Astrocyte (in vitro differentiated cells and primary cell): Measurements from ENCODE around the gene DDX4. TPM values are rescaled to one million over a fixed set of nuclear protein-coding genes. Genes with fewer than 3 reads are reported as not detected.

Experiments
- DNase-seq: peaks from one replicate; pipeline ENCODE4 v3.0.0-alpha.2; 2010; ENCODE audit warnings: low read depth
- FAIRE-seq: peaks from 2 replicates; lab custom pipeline; 2011; peaks lifted over from hg19 to GRCh38; lab: Jason Lieb, UNC
- H2AFZ ChIP-seq: 2 replicates; pipeline ENCODE4 v1.6.0; 2012; ENCODE audit warnings: low read depth, low read length, inconsistent platforms
- H3K27ac ChIP-seq: 2 replicates; pipeline ENCODE4 v1.5.1; 2011; ENCODE audit warnings: low read depth, low read length, inconsistent platforms
- H3K27me3 ChIP-seq: 2 replicates; pipeline ENCODE4 v1.6.0; 2011; ENCODE audit warnings: low read length, inconsistent platforms; ENCODE audit not compliant: insufficient read depth
- H3K36me3 ChIP-seq: 2 replicates; pipeline ENCODE4 v1.5.1; 2011; ENCODE audit warnings: low read length, inconsistent platforms; ENCODE audit not compliant: insufficient read depth
- H3K4me1 ChIP-seq: 2 replicates; pipeline ENCODE4 v1.5.1; 2011; ENCODE audit warnings: low read length, inconsistent platforms; ENCODE audit not compliant: insufficient read depth
- H3K4me2 ChIP-seq: 2 replicates; pipeline ENCODE4 v1.6.0; 2012; ENCODE audit warnings: low read length, inconsistent platforms
- H3K4me3 ChIP-seq: 2 replicates; pipeline ENCODE4 v1.5.1; 2011; ENCODE audit warnings: low read depth, mild to moderate bottlenecking, low read length, inconsistent platforms; ENCODE audit not compliant: insufficient read depth
- H3K79me2 ChIP-seq: 2 replicates; pipeline ENCODE4 v1.6.0; 2012; ENCODE audit warnings: mild to moderate bottlenecking, low read length, inconsistent platforms; ENCODE audit not compliant: insufficient read depth
- H3K9ac ChIP-seq: 2 replicates; pipeline ENCODE4 v1.6.0; 2012; ENCODE audit warnings: mild to moderate bottlenecking, low read length, inconsistent platforms
- H3K9me3 ChIP-seq: 2 replicates; pipeline ENCODE4 v1.5.1; 2012; ENCODE audit warnings: low read depth, mild to moderate bottlenecking, low read length, inconsistent platforms; ENCODE audit not compliant: insufficient read depth
- H4K20me1 ChIP-seq: 2 replicates; pipeline ENCODE4 v1.6.0; 2012; ENCODE audit warnings: low read length, inconsistent platforms; ENCODE audit not compliant: insufficient read depth
- H3K27ac Mint-ChIP-seq: one replicate; pipeline ENCODE4 v1.8.0; 2021; ENCODE audit warnings: mild to moderate bottlenecking, mixed read lengths; ENCODE audit not compliant: unreplicated experiment
- H3K27me3 Mint-ChIP-seq: one replicate; pipeline ENCODE4 v1.8.0; 2021; ENCODE audit warnings: low read depth, mixed read lengths; ENCODE audit not compliant: unreplicated experiment
- H3K36me3 Mint-ChIP-seq: one replicate; pipeline ENCODE4 v1.8.0; 2021; ENCODE audit warnings: low read depth, mixed read lengths; ENCODE audit not compliant: unreplicated experiment
- H3K4me1 Mint-ChIP-seq: one replicate; pipeline ENCODE4 v1.8.0; 2021; ENCODE audit warnings: low read depth, mixed read lengths; ENCODE audit not compliant: unreplicated experiment
- H3K4me3 Mint-ChIP-seq: one replicate; pipeline ENCODE4 v1.8.0; 2021; ENCODE audit warnings: mild to moderate bottlenecking, moderate library complexity, mixed read lengths; ENCODE audit not compliant: unreplicated experiment
- H3K9me3 Mint-ChIP-seq: one replicate; pipeline ENCODE4 v1.8.0; 2021; ENCODE audit warnings: mild to moderate bottlenecking, mixed read lengths; ENCODE audit not compliant: unreplicated experiment
- EZH2 ChIP-seq: IDR thresholded peaks from 2 replicates; pipeline ENCODE4 v1.6.1; 2012; ENCODE audit warnings: mild to moderate bottlenecking, low read length, inconsistent platforms; ENCODE audit not compliant: insufficient read depth
- total RNA-seq: library from RNA; stranded (reverse); gene quantifications from 2 replicates; pipeline ENCODE4 v1.2.1, GENCODE V29; 2021
- TF ChIP-seq, protein P1 (sequence below): IDR thresholded peaks from 2 replicates; pipeline ENCODE4 v1.5.1; 2011; ENCODE audit warnings: low read depth, mild to moderate bottlenecking, inconsistent platforms, low read length, moderate library complexity; ENCODE audit not compliant: insufficient read depth

The DDX4 gene
- total RNA-seq, 1 donor from 2014 or later: not detected

DNA sequence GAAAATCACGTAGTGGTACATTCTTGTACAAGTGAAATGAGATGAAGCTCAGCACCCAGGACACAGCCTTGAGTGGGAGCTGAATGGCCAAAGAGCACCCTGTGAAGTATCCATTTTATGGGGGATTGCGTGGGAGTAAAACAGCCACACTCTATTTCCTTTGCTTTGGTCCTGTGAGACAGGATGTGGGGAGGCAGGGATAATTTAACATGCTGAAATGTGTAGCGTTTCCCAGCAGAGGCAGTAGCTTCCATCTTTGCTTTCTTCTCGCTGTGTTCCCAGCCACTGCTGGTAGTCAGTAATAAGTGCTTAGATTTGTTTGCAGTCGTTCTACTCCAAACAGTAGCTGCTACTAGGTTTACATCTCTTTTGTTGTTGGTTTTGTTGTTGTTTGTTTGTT, 117.6 kb downstream of the DDX4 start:
- no peak for FAIRE-seq
- H2AFZ ChIP-seq: peak overlapping the region; percentile 19

DNA sequence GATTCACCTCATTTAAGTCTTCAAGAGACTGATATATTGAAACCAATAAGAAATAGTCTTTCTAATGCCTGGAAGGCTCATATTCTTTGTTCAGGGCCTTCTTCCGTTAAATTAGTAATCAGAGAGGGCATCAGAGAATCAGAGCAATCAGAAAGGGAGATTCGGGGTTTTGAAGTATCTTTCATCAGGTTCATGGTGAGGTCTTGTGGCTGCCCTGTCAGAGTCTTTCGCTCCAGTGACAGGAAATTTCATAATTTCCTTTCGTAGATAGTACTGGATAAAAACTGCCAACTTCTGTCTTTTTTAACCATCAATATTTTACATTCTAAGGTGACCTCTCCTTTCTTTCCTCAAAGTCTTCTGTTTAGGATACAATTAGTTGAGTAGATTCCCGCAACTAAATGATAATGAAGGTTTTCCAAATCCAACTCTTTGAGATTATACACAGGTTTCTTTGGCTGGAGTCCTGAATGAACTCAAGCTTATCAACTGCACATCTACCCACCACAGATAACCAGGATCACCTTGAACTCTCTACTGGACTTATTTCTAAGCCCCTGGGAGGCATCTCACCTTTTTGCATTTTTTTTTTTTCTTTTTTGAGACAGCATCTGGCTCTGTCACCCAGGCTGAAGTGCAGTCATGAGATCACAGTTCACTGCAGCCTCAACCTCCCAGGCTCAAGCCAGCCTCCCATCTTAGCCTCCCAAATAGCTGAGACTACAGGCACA, 118.8 kb downstream of the DDX4 start:
- H3K36me3 ChIP-seq: no peaks in the 10 kb centered on the region
- H2AFZ ChIP-seq: no peak overlapping the region
- no peak overlapping the region for H3K4me2 ChIP-seq
- Mint-ChIP-seq H3K9me3 (no peaks in the 10 kb centered on the region), H3K27me3 (no peaks in the 10 kb centered on the region), H3K4me3 (no peak overlapping the region), H3K36me3 (no peaks in the 10 kb centered on the region), H3K27ac (no peak overlapping the region), H3K4me1 (peaks cover 25% of the 10 kb centered on the region)
- H3K4me1 ChIP-seq: peaks cover 8% of the 10 kb centered on the region
- FAIRE-seq: no peak
- no peak overlapping the region for H3K4me3 ChIP-seq
- H3K9ac ChIP-seq: no peak overlapping the region
- no peak overlapping the region for H3K27ac ChIP-seq
- no peaks in the 10 kb centered on the region for H4K20me1 ChIP-seq
- no peaks in the 10 kb centered on the region for H3K27me3 ChIP-seq
- no peak for DNase-seq
- H3K9me3 ChIP-seq: no peaks in the 10 kb centered on the region
- TF ChIP-seq EZH2: no peak
- TF ChIP-seq, protein P1, sequence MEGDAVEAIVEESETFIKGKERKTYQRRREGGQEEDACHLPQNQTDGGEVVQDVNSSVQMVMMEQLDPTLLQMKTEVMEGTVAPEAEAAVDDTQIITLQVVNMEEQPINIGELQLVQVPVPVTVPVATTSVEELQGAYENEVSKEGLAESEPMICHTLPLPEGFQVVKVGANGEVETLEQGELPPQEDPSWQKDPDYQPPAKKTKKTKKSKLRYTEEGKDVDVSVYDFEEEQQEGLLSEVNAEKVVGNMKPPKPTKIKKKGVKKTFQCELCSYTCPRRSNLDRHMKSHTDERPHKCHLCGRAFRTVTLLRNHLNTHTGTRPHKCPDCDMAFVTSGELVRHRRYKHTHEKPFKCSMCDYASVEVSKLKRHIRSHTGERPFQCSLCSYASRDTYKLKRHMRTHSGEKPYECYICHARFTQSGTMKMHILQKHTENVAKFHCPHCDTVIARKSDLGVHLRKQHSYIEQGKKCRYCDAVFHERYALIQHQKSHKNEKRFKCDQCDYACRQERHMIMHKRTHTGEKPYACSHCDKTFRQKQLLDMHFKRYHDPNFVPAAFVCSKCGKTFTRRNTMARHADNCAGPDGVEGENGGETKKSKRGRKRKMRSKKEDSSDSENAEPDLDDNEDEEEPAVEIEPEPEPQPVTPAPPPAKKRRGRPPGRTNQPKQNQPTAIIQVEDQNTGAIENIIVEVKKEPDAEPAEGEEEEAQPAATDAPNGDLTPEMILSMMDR: no peak
- no peaks in the 10 kb centered on the region for H3K79me2 ChIP-seq

More for the DNA sequence above, 117.6 kb downstream of the DDX4 start:
- Histone ChIP-seq H4K20me1 (no peaks in the 10 kb centered on the region), H3K79me2 (no peaks in the 10 kb centered on the region), H3K4me2 (peak overlapping the region; percentile 28), H3K9me3 (no peaks in the 10 kb centered on the region), H3K4me3 (no peak overlapping the region), H3K9ac (no peak overlapping the region), H3K27ac (no peak overlapping the region), H3K36me3 (no peaks in the 10 kb centered on the region), H3K4me1 (peaks cover 19% of the 10 kb centered on the region), H3K27me3 (no peaks in the 10 kb centered on the region)
- no peaks in the 10 kb centered on the region for H3K27me3 Mint-ChIP-seq
- H3K4me1 Mint-ChIP-seq: peaks cover 33% of the 10 kb centered on the region
- no peak overlapping the region for H3K27ac Mint-ChIP-seq
- TF ChIP-seq, protein P1: no peak
- TF ChIP-seq EZH2: no peak
- no peaks in the 10 kb centered on the region for H3K9me3 Mint-ChIP-seq
- no peak overlapping the region for H3K4me3 Mint-ChIP-seq
- H3K36me3 Mint-ChIP-seq: no peaks in the 10 kb centered on the region
- no peak for DNase-seq

- FAIRE-seq (no peak), DNase-seq (peak; percentile 22)
- TF ChIP-seq, protein P1: no peak
- no peak for TF ChIP-seq EZH2
- Histone ChIP-seq H3K9me3 (no peaks in the 10 kb centered on the region), H3K36me3 (no peaks in the 10 kb centered on the region), H3K4me2 (no peak overlapping the region), H3K9ac (no peak overlapping the region), H3K27ac (no peak overlapping the region), H4K20me1 (no peaks in the 10 kb centered on the region), H3K4me3 (no peak overlapping the region), H3K79me2 (no peaks in the 10 kb centered on the region), H2AFZ (no peak overlapping the region), H3K27me3 (no peaks in the 10 kb centered on the region), H3K4me1 (peaks cover 5% of the 10 kb centered on the region)
- H3K4me1 Mint-ChIP-seq: peaks cover 24% of the 10 kb centered on the region
- H3K27me3 Mint-ChIP-seq: no peaks in the 10 kb centered on the region
- H3K4me3 Mint-ChIP-seq: no peak overlapping the region
- no peaks in the 10 kb centered on the region for H3K36me3 Mint-ChIP-seq
- no peaks in the 10 kb centered on the region for H3K9me3 Mint-ChIP-seq
- H3K27ac Mint-ChIP-seq: no peak overlapping the region
These were observed 119.4 kb downstream of the DDX4 start for GRCh38 chr5:55857247-55857640.
